Dedifferentiated amniotic fluid mesenchymal stem cell (primary cell): ENCODE results near the gene TICAM2.

Experiments
- DNase-seq: peaks from one replicate; pipeline ENCODE4 v3.0.0-alpha.2; 2016; ENCODE audit errors: extremely low spot score

The TICAM2 gene

DNA sequence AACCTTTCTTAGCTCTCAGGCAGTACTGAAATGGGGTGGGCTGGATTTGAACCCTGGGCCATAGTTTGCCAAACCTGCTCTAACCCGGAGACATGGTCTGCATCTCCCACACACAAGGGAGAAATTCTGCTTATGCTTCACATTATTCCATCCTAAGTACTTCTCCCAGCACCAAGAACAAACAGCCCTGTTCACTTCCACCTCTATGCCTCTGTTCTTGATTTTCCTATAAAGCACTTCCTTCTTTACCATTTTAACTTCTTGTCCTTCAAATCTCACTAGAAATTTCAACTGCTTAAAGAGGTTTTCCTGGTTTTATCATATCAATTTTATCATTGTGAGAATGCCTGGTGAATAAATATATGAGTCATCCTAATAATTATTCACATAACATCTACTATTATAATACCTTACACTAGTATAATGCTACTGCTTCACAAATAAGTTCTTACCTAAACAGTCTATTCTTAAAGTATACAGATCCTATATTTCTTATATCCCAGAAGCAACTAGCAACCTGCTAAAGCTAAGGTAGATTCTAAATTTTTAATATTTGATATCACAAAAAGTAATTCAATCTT is 70.4 kb downstream of the TICAM2 start:
- no peak for DNase-seq

DNA sequence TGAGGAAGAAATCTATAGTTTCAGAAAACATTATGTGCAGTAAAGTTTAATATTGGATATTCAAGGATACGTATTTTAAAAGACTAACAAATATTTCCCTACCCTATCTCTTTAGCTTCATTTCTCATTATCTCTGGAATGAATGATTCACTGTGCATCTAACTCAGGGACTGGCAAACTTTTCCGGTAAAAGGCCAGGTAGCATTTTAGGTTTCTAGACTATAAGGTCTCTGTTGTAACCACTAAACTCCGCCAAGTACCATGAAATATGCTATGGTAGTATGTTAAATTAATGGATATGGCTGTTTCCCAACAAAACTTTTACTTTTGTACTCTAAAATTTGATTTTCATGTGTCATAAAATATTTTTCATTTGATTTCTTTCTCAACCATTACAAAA is 70.9 kb downstream of the TICAM2 start:
- no peak for DNase-seq

DNA sequence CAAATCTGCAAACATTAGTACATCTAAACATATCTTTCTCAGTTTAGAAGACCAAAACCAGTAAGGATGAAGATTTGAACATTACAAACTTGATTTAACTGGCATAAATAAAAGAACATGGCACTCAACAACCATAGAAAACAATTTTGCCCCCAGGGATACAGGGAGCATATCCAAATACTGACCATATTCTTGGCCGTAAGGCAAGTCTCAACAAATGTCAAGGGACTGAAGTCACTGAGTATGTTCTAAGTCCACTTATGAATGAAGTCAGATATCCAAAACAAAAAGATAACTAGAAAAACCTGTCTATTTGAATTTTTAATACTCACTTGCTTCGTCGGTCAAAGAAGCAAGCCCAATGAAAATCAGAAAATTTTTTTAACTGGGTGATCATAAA is 71.9 kb downstream of the TICAM2 start:
- DNase-seq = no peak
